TTC549 (cell line): Measurements from ENCODE around the gene AURKB.
"Not testable (repeated sequence)": the region's sequence is repeated elsewhere in the genome, so short reads cannot be mapped to it uniquely, and the experiment has no call there.

Experiments used
- FAIRE-seq: peaks from 2 replicates; lab custom pipeline; 2012; peaks lifted over from hg19 to GRCh38; lab: Jason Lieb, UNC

AURKB gene

DNA sequence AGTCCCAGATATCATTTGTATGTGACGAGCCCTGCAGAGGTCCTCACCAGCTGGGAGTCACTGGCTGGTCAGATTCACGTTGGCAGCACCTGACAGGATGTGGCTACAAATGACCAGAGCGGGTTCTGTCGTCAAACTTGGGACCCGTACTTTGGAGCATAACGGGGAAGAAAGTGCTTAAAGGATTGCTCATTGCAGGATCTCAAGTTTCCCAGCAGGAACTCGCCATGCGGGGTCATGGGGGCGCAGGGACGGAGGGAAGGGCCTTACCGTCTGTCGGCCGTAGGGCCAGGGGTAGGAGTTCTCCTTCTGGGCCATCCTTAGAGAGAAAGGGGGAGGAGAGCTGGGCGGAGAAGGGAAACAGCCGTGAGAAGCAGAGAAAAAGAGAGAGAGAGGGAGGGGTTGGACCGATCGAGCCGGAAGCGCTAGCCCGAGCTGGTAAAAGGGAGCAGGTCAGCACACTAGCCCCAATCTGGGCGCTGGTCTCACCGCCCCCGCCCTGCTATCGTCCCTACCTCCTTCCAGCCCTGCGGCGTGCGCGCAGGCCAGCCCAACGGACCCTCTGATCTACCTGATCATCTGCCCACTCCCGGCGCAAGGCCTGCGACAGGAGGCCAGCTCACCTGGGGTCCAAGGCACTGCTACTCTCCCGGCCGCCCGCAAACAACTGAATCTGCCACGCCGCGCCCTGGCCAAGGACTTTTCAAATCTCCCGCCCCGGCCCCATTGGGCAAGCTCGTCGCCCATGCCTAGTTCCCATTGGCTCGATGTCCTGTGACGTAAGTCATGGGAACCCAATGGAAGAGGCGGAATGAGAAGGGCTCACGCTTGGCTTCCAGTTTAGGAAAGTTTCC lies at the start of gene AURKB:
AURKB (minus strand) TSS at position 669 of the 854 bp plus-strand sequence; CDS start at position 318, 351 bp downstream.
- peak; percentile 95 for FAIRE-seq

DNA sequence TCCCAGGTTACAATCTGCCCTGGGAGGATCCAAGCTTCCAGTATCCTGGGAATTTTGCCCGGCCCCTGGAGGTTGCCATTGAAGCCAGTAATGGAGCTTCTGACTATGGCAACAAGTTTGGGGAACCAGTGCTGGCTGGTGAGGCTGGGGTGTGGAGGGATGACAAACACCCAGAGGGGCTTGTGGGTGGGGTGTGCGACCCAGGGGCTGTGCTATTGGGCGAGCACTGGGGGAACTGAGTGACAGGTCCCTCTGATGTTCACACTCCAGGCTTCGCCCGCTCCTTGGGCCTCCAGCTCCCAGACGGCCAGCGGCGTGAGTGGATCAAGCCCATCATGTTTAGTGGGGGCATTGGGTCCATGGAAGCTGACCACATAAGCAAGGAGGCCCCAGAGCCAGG lies 47.4 kb upstream of the AURKB start:
- no peak for FAIRE-seq

DNA sequence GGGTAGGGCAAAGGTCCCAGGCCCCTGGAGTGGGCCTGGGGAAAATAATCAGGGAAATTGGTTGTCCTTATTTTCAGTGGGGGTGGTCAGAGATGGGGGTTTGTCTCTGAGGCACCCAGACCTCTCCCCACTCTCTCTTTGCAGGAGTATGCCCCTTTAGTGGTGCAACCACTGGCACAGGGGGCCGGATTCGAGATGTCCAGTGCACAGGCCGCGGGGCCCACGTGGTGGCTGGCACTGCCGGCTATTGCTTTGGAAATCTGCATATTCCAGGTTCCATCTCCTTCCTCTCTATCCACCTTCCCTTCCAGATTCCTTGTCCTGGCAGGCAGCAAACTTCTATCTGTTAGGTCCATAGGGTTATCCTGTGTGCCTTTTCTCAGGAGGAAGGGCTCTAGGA lies 46.3 kb upstream of the AURKB start:
- FAIRE-seq = no peak

DNA sequence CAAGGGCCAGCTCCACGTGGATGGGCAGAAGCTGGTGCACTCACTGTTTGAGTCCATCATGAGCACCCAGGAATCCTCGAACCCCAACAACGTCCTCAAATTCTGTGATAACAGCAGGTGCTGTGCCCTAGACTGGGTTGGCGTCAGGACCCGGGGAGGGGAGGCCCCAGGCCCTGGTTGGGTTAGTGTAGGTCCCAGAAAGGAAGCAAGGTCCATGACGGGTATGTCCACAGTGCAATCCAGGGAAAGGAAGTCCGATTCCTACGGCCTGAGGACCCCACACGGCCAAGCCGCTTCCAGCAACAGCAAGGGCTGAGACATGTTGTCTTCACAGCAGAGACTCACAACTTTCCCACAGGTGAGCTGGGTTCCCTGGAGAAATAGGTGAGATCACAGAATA lies 45.9 kb upstream of the AURKB start:
- FAIRE-seq = no peak

DNA sequence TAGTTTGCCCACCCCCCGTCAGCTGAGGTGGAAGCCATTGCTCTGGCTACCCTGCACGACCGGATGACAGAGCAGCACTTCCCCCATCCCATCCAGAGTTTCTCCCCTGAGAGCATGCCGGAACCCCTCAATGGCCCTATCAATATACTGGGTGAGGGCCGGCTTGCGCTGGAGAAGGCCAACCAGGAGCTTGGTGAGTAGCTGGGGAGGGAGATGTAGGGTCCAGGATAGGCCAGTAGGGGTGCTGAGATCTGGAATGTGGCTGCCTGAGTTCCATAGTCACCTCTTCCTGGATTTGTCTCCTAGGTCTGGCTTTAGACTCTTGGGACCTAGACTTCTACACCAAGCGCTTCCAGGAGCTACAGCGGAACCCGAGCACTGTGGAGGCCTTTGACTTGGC lies 45.1 kb upstream of the AURKB start:
- no peak for FAIRE-seq

DNA sequence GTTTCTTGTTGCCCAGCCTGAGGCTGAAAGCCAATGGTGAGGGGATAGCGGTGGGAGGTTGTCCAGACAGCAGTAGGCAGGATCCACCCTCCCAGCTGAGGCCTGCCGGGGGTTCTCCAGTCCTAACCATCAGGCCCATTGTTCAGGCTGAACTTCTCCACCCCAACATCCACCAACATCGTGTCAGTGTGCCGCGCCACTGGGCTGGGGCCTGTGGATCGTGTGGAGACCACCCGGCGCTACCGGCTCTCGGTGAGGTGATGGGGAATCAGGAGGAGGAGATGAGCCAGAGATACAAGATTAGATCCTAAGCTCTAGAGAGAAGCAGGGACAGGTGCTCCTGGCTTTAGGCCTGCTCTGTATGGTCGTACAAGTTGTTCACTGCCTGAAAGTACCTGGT lies 44.5 kb upstream of the AURKB start:
- FAIRE-seq = no peak

DNA sequence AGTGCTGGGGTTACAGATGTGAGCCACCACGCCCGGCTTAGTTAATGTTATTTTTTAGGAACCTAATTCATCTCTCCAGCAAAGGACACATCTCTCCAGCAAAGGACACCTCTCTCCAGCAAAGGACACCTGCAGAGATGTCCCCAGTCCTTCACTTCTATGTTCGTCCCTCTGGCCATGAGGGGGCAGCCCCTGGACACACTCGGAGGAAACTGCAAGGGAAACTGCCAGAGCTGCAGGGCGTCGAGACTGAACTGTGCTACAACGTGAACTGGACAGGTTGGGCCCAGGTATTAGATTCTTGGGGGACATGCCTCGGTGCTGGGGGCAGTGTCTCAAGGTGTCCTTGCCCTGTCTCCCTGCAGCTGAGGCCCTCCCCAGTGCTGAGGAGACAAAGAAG lies 43.4 kb upstream of the AURKB start:
- FAIRE-seq = no peak

DNA sequence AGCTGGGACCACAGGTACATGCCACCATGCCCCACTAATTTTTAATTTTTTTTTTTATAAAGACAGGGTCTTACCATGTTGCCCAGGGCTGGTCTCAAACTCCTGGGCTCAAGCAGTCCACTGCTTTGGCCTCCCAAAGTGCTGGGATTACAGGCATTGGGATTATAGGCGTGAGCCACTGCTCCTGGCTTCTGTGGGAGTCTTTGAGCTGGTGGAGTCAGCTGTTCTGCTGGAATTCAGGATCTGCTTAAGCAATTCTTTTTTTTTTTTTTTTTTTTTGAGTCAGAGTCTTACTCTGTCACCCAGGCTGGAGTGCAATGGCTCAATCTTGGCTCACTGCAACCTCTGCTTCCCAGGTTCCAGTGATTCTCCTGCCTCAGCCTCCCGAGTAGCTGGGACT lies 41.0 kb upstream of the AURKB start:
- not testable (repeated sequence) for FAIRE-seq

DNA sequence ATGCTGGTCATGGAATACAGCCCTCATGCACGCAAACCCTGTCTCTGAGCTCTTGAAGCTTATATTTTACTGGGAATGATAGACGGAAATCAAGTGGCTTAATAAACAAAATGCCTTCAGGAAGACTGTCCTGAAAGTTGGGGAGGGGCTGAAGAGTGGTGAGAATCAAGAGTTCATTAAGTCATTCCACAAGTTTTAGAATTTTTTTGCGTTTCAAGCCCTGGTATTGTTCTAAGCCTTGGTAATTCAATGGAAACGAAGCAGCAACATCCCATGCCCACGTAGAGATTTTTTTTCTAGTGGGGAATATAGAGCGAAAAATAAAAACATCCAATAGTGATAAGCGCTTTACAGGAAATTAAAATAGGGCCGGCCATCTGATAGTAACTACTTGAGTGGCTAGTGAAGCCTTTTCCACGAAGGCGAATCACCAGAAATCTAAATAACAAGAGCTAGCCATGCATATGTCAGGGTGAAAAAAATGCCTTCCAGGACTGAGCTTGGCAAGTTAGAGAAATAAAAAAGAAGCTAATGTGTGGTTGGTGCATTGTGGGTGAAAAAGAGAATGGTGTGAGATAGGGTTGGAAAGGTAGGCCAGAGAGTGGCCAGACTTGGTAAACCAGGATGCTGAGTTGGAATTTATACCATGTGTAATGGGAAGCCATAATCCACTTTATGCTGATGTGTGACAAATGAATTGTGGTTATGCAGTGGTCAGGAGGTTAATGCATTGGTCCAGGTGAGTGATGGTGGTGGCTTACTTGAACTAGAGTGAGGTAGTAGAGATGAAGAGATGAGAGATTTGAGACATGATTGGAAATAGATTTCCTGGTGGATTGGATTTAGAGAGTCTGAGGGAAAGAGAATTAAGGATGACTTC lies 39.5 kb upstream of the AURKB start:
- no peak for FAIRE-seq

DNA sequence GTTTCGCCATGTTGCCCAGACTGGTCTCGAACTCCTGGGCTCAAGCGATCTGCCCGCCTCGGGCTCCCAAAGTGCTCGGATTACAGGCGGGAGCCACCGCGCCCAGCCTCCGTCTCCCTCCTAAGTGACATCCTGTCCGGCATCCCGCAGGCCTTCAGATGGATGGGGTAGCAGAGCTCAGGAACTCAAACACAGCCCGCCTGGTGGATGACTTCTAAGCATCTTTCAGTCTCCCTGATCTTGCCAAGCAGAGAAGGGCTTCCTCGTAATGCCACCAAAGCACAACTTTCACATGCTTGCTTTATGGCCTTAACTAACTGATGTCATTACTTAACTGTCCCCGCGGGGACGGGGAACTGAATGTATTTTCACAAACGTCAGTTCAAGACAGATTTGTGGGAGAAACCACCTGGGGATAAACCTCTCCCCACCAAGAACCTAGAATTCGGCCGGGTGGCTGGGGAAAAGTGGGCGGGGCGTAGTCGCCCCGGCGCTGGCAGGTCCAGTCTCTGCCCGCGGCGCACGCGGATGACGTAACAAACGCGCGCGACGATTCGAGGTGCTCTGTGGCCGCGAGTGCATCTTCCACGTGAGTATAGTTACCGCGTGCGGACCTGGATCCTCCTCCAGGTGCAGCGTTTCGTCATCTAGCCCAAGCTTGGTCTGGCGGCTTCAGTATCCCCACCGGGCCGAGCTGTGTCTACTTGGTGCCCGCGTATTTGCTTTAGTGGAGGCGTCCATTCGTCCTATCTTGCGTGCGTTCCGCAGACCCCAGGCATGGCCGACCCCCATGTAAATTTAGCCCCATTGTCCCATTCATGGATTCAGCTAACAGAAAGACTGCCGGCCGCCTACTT lies 38.6 kb upstream of the AURKB start, which contains the start of gene PFAS:
PFAS (plus strand) TSS at position 539 of the 857 bp plus-strand sequence. CDS start 4,649 bp downstream, outside the sequence.
- no peak for FAIRE-seq

DNA sequence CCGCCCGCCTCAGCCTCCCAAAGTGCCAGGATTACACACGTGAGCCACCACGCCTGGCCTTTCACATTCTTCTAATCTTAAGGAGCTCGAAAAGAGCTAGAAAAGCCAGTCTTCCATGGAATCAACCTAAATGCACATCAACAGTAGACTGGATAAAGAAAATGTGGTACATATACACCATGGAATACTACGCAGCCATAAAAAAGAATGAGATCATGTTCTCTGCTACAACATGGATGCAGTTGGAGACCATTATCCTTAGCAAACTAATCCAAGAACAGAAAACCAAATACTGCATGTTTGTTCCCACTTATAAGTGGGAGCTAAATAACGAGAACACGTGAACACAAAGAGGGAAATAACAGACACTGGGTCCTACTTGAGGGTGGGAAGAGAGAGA lies 34.4 kb upstream of the AURKB start:
- FAIRE-seq = no peak

DNA sequence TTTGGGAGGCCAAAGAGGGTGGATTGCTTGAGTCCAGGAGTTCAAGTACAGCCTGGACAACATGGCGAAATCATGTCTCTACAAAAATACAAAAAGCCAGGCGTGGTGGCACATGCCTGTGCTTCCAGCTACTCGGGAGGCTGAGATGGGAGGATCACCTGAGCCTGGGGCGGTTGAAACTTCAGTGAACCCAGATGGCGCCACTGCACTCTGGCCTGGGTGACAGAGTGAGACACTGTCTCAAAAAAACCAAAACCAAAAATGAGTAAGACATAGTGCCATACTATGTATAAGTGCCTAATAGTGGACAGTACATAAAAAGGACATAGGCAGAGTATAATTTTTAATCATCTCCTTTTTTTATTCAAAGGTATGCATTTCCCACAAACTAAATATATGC lies 33.5 kb upstream of the AURKB start:
- FAIRE-seq = no peak

DNA sequence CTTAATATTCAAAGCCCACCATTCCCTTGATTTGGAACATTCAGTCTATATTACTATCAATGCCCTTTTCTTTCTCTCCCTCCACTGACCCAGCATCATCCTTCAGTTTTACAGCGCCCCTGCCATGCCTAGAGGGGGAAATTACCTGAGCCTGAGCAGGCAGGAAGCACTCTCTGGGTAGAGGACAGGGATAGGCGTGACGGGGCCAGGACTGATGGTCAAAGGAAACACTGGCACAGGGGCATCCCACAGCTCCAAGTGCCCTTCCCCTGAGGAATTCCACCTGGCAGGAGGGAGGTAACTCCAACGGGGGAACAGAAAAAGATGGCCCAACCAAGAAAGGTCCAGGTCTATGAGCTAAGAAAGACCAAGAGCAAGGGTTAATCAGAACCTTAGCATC lies 27.5 kb upstream of the AURKB start:
- FAIRE-seq = no peak

DNA sequence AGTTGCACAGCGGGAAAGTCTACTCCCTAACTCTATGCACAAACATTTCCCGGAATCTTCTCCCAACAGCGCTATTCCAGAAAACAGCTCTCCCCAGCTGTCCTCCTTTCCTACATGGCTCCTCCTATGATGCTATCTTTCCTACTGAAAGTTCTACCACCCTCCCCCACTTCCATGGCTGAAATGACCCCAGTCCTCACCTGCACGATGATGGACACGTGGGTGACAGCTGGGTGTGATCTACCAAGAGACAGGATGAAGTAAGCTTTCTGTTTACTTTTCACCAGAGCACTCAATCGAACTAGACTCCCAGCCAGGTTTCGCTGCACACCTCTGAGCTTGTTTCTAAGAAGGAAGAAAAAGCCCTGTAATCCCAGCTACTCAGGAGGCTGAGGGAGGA lies 26.8 kb upstream of the AURKB start:
- no peak for FAIRE-seq

DNA sequence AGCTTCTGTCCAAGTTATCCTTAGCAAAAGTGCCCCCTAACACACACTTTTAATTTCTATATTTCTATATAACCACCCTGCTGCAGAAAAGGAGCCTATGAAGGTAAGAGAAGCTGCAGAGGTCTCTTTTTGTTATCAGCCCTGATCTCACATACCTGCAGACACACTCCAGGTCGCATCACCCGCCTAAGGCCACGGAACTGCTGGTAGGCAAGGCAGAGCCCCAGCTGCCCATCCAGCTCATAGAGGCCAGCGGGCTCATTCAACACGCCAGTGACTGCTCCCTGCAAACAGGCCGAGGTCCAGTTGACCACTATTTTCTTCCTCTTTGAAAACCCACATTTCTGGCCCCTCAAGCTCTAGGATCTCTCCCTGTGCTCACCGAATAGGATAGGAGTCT lies 25.3 kb upstream of the AURKB start:
- no peak for FAIRE-seq

DNA sequence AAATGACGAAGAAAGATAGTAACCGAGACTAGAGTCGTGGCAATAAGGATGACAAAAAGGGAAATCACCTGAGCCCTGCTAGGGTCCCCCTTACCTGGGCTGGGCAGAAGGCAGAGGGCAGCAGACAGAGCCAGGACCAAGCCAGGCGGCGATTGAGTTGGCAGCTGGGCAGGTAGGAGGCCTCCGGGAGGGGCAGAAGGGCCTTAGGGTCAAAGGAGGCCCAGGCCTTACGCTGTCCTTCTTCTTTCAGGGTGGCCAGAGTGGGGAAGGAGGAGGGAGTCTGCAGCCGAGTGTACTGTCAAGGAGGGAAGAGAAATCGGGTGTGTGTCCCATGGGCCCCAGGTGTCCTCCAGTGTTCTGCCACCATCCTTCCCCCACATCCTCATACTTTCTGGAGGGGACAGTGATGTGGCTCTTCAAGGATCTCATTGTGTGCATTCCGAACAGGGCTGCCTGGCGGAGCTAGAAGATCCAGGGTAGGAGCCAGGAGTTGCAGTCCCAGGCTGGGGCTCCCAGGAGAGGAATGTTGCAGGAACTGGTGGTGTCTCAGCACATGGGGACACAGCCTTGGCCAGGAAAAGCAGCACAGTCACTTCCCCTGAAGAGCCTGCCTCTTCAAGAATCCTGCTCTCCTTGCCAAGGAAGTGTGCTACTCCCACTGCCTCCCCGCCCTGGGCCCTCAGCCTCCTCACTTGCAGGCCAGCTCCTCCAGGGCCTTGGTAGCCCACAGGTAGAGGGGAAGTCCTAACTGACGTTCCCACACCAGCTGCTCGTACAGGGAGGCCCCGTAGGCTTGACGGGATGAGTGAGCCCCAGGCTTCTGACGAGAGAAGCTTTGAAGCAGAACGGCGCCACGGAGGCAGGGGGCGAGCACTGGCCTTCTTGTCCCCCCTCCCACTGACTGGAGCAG lies 24.2 kb upstream of the AURKB start:
- no peak for FAIRE-seq

DNA sequence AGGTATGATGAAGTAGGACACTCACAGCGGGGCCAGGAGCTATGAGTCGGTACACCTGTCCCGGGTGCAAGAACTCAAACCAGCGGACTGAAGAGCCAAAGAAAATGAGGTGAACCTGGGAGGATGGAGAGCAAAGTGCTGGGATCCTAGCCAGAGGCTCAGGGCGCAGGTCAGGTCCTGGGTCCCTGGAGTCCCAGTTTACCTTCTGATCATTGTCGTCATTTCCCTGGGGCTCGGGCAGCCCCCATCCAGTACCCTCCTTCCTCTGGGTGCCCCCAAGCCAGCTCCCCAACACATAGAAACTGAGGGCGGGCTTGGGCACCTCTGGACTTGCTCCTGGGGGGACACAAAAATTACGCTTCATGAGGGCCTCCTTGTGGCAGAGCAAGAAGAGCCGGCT lies 21.3 kb upstream of the AURKB start:
- FAIRE-seq = no peak

DNA sequence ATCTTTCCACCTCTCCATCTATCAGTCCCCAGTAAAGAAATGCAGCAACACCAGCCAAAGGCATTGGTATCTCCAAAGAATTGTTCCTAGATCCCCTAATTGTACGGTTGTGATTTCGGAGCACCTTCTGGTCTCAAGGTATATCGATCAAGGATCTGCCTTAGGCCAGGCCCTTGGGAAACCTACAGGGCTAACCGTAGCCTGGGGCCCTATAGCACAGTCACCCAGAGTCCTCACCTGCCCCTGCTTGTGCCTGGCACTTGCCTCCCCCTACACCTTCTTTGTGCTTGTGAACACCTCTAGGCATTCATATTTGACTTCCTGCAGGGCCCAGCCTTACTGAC lies 16.8 kb upstream of the AURKB start:
- no peak for FAIRE-seq

DNA sequence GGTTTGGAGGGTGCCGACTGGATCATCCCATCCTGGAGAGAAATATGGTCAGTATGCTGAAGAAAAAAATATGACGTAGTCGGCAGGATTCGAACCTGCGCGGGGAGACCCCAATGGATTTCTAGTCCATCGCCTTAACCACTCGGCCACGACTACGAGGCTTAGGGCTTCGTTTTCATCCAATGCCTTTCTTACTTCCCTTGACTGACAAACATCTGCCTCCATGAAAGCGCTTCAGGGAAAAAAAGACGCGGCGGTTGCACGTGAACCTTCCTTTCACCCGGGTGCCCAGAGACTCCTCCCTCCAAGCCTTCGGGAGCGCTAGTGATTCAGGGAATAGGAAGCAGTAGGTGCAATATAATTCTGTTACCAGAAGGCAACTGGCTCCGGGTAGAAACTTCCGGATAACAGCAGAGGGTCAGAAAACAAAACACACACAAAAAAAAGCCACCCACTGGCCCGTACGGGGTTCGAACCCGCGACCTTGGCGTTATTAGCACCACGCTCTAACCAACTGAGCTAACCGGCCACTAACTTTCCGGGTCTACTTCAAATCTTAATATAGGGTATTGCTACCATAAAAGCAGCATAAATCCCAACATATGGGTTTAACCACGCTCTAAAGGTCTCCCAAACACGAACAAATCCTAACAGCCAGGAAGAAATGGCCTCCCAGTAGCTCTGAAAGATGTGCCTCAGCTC lies 16.3 kb upstream of the AURKB start:
- FAIRE-seq = no peak

DNA sequence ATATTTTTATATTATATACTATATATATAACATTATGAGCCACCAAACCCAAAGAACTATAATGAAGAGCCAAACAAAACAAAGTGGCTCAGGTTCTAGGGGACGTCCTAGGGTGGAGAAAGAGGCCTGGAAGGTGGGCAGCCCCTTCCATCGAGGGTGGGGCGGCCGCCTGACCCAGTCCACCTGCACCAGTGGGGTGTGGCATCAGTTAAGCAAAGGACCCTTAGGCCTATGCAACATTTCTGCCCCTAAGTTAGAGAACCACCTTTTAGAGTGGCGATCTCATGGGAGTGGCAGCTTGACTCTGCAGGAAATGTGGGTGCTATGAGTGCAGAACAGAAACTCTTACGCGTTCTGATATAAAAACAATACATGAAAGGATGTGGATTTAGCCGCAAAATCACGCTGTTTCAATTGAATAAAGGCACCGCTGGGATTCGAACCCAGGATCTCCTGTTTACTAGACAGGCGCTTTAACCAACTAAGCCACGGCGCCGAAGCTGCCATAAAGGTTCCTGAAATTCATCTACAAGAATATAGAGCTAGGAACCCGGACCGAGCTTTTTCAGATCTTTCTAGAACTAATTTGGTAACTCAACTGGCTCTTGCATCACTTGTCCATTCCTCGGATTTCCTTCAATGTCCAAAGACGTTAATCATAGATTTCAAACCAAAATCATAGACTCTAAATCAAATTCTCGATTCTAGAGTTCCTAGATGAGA lies 15.6 kb upstream of the AURKB start:
- no peak for FAIRE-seq
